Ascending aorta (tissue), 2 donors: ENCODE measurements around the gene LDLRAD4. TPM values are rescaled to one million over a fixed set of nuclear protein-coding genes. Genes with fewer than 3 reads are reported as not detected.

Source experiments
- DNase-seq, 2 donors: peaks; one replicate each; pipeline ENCODE4 v3.0.0-alpha.2; 2019; ENCODE audit warnings: low spot score in 2 of 2
- H3K27ac ChIP-seq, 2 donors: fragments of 200-600 bp; sonication (generic); one replicate each; pipeline ENCODE4 v1.5.1; 2016 to 2017; ENCODE audit warnings: mild to moderate bottlenecking in 1 of 2
- H3K27me3 ChIP-seq: fragments of 200-600 bp; sonication (generic); one replicate; pipeline ENCODE4 v1.5.1; 2017
- H3K36me3 ChIP-seq, 2 donors: fragments of 200-600 bp; sonication (generic); one replicate each; pipeline ENCODE4 v1.5.1; 2016
- H3K4me1 ChIP-seq, 2 donors: fragments of 200-600 bp; sonication (generic); one replicate each; pipeline ENCODE4 v1.5.1; 2016 to 2017; ENCODE audit warnings: mild to moderate bottlenecking in 1 of 2
- H3K4me3 ChIP-seq, 2 donors: fragments of 200-600 bp; sonication (generic); one replicate each; pipeline ENCODE4 v1.5.1; 2016 to 2017; ENCODE audit warnings: mild to moderate bottlenecking in 1 of 2
- H3K9me3 ChIP-seq, 2 donors: fragments of 200-600 bp; sonication (generic); one replicate each; pipeline ENCODE4 v1.5.1; 2016
- CTCF ChIP-seq, 3 experiments: fragments of 200-600 bp in 2 of 3; fragments of 450-650 bp in 1 of 3; sonication (generic) in 2 of 3; IDR thresholded peaks; one replicate each; pipeline ENCODE4 v1.5.1; 2016 to 2019; ENCODE audit warnings: antibody characterized with exemption in 3 of 3, mild to moderate bottlenecking in 1 of 3, moderate library complexity in 1 of 3
- intact Hi-C: fragments of 100-400 bp; cut with DNase I; formaldehyde crosslinking; loops from one replicate; pipeline ENCODE4 v1.15.1; 2023
- total RNA-seq: library from RNA; depleted of rRNA; stranded (reverse); fragments of >200 nt; gene quantifications from one replicate; pipeline ENCODE4 v1.1.0, GENCODE V29; 2016

The LDLRAD4 gene
- total RNA-seq, 1 donor from 2014 or later: 21.0 TPM

GRCh38 chr18:13657974-13658373 is 439.4 kb downstream of the LDLRAD4 start:
- Histone ChIP-seq H3K27me3 (no peaks in the 10 kb centered on the region), H3K4me3 (no peak overlapping the region), H3K4me1 (peaks cover 0 to 22% of the 10 kb centered on the region in 2 donors), H3K27ac (no peak overlapping the region), H3K9me3 (no peaks in the 10 kb centered on the region), H3K36me3 (no peaks in the 10 kb centered on the region)
- no peak for DNase-seq
- intact Hi-C loops: no loop called here
- TF ChIP-seq CTCF (IDR thresholded peaks at IDR 0.05): no peak

DNA sequence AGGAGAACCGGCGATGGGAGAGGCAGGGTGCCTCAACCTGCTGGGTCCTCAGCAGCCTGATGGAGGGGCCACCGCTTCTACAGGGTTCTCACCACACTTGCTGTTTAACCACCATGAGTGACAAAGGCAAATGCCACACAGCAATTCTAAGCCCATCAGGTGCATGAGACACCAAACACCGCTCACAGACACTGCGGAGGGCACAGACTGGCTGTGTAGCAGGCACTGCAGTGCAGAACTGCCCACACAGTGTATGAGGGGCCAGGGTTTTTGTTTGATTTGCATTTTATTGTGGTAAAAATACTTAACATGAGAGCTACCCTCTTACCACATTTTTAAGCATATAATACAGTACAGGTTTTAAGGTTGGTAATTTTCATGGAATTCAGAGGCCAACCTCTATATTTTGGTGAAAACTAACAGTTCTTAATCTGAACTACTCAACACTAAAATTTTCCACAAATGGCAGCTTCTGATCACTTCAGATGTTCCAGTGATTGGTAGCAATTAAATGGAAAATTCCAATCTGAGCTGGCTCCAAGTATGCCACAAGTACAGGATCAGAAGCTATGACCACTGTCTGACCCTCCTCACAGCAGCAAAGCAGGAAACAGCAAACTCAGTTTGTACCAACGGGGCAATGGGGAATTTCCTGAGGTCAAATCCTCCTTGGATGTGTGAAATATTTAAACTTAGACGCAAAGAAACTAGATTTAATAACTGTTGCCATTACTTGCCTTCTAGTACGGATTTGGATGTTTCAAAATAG is 440.1 kb downstream of the LDLRAD4 start:
- H3K4me1 ChIP-seq: peaks cover 0 to 22% of the 10 kb centered on the region in 2 donors
- no peaks in the 10 kb centered on the region for H3K36me3 ChIP-seq
- intact Hi-C loops: no loop called here
- no peak overlapping the region for H3K27ac ChIP-seq
- H3K9me3 ChIP-seq: no peaks in the 10 kb centered on the region
- no peak for DNase-seq
- TF ChIP-seq CTCF (IDR thresholded peaks at IDR 0.05): no peak
- H3K4me3 ChIP-seq: no peak overlapping the region
- no peaks in the 10 kb centered on the region for H3K27me3 ChIP-seq

GRCh38 chr18:13660510-13660909 is 441.9 kb downstream of the LDLRAD4 start:
- H3K36me3 ChIP-seq: no peaks in the 10 kb centered on the region
- H3K4me1 ChIP-seq: peaks cover 0 to 17% of the 10 kb centered on the region in 2 donors
- TF ChIP-seq CTCF (IDR thresholded peaks at IDR 0.05): no peak
- no peak for DNase-seq
- no peak overlapping the region for H3K27ac ChIP-seq
- no peak overlapping the region for H3K4me3 ChIP-seq
- no peaks in the 10 kb centered on the region for H3K9me3 ChIP-seq
- intact Hi-C loops: loop anchor here (2.0 to 5.0 kb wide), 2 partner anchors 16 to 67 kb away; partner anchors contain the start of genes FAM210A and RNMT
- H3K27me3 ChIP-seq: no peaks in the 10 kb centered on the region

DNA sequence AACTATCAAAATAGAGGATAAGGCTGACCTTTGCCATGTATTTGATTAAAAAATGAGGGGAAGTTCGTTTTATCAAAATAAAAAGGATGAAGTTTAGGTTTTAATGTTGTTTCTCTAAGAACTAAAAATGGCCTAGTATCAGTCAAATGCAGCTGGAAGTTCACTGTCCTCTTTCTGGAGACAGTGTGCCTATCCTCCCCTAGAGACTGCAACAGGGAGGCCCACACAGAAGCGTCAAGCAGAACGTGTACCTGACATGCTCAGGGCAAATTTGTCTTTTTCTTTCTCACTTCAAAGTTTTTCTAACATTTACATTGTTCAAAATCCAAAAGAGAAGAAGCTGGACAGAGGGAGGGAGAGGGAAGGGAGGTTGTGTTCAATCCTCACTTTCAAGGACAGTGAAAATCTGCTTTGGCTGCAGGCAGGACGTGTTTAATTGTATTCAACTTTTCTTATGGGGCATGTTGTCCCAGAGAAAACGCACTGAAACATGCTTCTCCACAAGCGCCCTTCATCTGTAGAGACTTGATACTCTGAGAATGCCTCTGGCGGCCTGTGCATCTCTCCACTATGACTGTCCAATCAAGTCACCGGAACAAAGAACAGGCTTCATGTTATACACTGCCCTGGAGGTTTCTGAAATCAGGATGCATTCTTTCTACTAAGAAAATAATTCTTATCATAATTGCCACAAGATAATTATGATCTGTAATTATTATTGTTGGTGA is 442.7 kb downstream of the LDLRAD4 start:
- no peaks in the 10 kb centered on the region for H3K27me3 ChIP-seq
- H3K9me3 ChIP-seq: no peaks in the 10 kb centered on the region
- no peak for TF ChIP-seq CTCF (IDR thresholded peaks at IDR 0.05)
- H3K4me3 ChIP-seq: no peak overlapping the region
- DNase-seq: no peak
- no peaks in the 10 kb centered on the region for H3K36me3 ChIP-seq
- intact Hi-C loops: loop anchor here (2.0 to 5.0 kb wide), 2 partner anchors 16 to 66 kb away; partner anchors contain the start of genes FAM210A and RNMT
- H3K27ac ChIP-seq: peak overlapping the region; percentile 4 to 57
- H3K4me1 ChIP-seq: peaks cover 0 to 17% of the 10 kb centered on the region in 2 donors

DNA sequence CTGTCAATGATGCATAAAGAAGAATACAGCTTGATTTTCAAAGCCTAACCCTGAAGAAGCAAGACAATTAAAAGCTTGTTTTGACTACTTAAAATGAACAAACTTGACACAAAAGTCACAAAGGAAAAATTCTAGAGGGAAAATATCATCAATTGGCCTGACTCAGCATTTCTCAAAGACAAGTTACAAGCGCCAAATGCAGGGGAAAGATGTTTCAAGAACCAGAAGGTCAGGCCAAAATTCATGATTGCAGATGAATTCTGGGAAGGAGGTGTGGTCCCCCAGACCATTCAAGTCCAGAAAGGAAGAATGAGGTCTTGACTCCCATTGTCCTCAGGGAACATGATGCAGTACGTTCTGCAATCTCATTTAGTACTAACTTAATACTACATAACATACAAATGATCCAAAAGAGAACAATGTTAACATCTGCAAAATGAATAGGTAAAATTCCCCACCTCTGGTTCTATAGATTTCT is 443.3 kb downstream of the LDLRAD4 start:
- Histone ChIP-seq H3K4me3 (no peak overlapping the region), H3K27ac (no peak overlapping the region), H3K9me3 (no peaks in the 10 kb centered on the region), H3K27me3 (no peaks in the 10 kb centered on the region), H3K36me3 (no peaks in the 10 kb centered on the region), H3K4me1 (peaks cover 0 to 17% of the 10 kb centered on the region in 2 donors)
- TF ChIP-seq CTCF (IDR thresholded peaks at IDR 0.05): no peak
- intact Hi-C loops: loop anchor here (2.0 to 5.0 kb wide), 2 partner anchors 17 to 65 kb away; partner anchors contain the start of genes FAM210A and RNMT
- no peak for DNase-seq
